LNCAP (cell line): Measurements from ENCODE around the gene MFAP3.

Experiments
- CTCF ChIP-seq: fragments of 450-650 bp; IDR thresholded peaks from 2 replicates; pipeline ENCODE4 v1.5.1; 2017; ENCODE audit warnings: mild to moderate bottlenecking

The MFAP3 gene

GRCh38 chr5:154038261-154038706 lies 483 bp upstream of the MFAP3 start:
- no peak for TF ChIP-seq CTCF

- TF ChIP-seq CTCF, result no peak
Observed at GRCh38 chr5:154039458-154039829, 677 bp downstream of the MFAP3 start.

GRCh38 chr5:154042766-154043165 lies 4.0 kb downstream of the MFAP3 start:
- no peak for TF ChIP-seq CTCF

GRCh38 chr5:154044099-154044498 lies 5.3 kb downstream of the MFAP3 start:
- no peak for TF ChIP-seq CTCF

GRCh38 chr5:154044581-154044980 lies 5.8 kb downstream of the MFAP3 start:
- no peak for TF ChIP-seq CTCF

GRCh38 chr5:154046486-154046885 lies 7.7 kb downstream of the MFAP3 start:
- TF ChIP-seq CTCF, result no peak

- TF ChIP-seq CTCF, result no peak
Observed at GRCh38 chr5:154047324-154047723, 8.6 kb downstream of the MFAP3 start.

GRCh38 chr5:154049636-154050035 lies 10.9 kb downstream of the MFAP3 start:
- TF ChIP-seq CTCF, result no peak
